ENCODE data around the gene PLPPR4.

Gene PLPPR4

GRCh38 chr1:99348397-99349132 is 84.3 kb downstream of the PLPPR4 start:
- peak; percentile 65 for DNase-seq (ENCODE audit: low read depth, low spot score)

- no peak for DNase-seq (ENCODE audit: low read depth, low spot score)
Observed at GRCh38 chr1:99352821-99353220, 88.5 kb downstream of the PLPPR4 start.

GRCh38 chr1:99358770-99359169 is 94.5 kb downstream of the PLPPR4 start:
- DNase-seq (ENCODE audit: low read depth, low spot score): no peak
